IPS-18a (cell line): ENCODE results near the gene TMEM141.

ENCODE experiments used
- H3K27ac ChIP-seq: one replicate; pipeline ENCODE4 v1.5.1; 2013; ENCODE audit warnings: low read length
- H3K27me3 ChIP-seq: one replicate; pipeline ENCODE4 v1.6.1; 2013; ENCODE audit warnings: mild to moderate bottlenecking, low read length; ENCODE audit not compliant: control insufficient read depth, insufficient read depth
- H3K36me3 ChIP-seq: one replicate; pipeline ENCODE4 v1.6.1; 2013; ENCODE audit warnings: low read depth, low read length; ENCODE audit not compliant: control insufficient read depth
- H3K4me1 ChIP-seq: one replicate; pipeline ENCODE4 v1.6.1; 2013; ENCODE audit warnings: low read depth, low read length; ENCODE audit not compliant: control insufficient read depth
- H3K4me3 ChIP-seq: one replicate; pipeline ENCODE4 v1.5.1; 2013; ENCODE audit warnings: low read length
- H3K9ac ChIP-seq: one replicate; pipeline ENCODE4 v1.6.1; 2013; ENCODE audit warnings: mild to moderate bottlenecking, low read length, moderate library complexity
- H3K9me3 ChIP-seq: one replicate; pipeline ENCODE4 v1.6.1; 2013; ENCODE audit warnings: low read depth, low read length; ENCODE audit not compliant: control insufficient read depth

The TMEM141 gene

DNA sequence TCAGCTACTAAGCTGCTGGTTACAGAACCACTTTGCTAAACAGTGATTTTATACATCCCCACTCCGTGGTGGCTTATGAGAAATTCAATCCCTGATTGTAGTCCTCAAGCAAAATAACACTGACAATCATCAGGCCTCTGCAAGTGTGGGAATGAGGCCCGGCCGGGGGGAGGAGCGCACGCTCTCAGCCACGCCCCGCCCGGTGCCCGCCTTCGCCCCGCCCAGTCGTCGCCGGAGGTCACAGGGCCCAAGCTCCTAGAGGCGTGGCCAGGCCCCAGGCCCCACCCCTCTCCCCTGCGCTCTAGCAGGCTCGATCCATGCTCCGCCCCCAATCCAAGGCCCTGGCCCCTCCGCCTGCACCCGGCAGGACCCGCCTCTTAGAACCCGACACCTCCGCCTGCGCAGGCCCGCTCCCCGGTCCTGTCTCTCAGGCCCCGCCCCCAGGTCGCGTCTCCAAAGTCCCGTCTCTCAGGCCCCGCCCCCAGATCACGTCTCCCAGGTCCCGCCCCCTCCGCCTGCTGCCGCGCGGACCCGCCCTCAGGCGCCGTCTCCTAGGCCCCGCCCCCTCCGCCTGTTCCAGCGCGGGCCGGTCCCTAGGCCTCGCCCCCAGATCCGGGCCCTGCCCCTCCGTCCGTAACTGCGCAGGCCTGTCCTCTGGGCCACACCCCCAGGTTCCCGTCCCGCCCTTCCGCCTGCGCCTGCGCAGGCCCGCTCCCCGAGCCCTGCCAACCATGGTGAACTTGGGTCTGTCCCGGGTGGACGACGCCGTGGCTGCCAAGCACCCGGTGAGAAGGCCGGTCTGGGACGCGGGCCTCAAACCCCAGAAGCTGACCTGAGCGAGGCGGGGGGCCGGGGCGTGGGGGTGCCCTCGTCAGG is at the start of gene TMEM141:
Gene TMEM141, plus strand, starts transcription at position 705 of the 876 bp plus-strand sequence. Its CDS starts 27 bp downstream, at position 732.
- H3K4me3 ChIP-seq: peak within 1 kb of the TSS; percentile 79
- no peaks in the 10 kb centered on the region for H3K9me3 ChIP-seq
- H3K36me3 ChIP-seq: no peaks in the 10 kb centered on the region
- H3K27ac ChIP-seq: no peak within 1 kb of the TSS
- no peaks in the 10 kb centered on the region for H3K27me3 ChIP-seq
- H3K4me1 ChIP-seq: peaks cover 4% of the 10 kb centered on the region
- peak within 1 kb of the TSS; percentile 57 for H3K9ac ChIP-seq

DNA sequence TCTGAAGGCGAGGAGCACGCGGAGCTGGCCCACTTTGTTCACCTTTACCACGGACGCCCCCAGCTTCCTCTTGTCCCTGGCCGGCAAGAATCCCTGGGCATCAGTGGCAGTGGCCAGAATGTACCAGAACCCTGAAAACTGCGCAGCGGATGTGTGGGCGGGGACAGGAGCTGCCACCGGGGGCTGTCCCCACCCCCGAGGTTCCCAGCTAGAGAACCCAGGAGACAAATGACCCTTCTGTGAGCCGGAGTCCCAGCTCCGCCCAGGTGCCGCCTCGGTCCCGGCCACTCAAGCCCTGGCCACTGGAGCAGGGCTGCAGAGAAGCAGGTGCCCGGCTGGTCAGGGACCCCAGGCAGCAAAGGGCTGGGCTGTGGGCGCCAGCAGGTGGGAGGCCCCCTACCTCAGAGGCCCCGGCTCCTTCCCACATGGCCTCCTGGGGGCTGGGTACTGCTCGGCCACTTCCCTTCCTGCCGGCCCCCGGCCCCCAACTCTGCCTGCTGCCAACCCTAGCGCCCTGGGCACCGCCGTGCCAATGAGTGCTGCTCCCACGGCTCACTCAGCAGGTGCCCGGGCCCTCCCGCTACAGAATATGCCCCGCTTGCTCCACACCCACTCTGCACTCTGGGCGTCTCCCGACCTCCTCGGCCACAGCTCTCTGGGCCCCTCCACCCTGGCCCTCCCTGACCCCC is 49.1 kb upstream of the TMEM141 start:
- Histone ChIP-seq H3K9ac (no peak overlapping the region), H3K4me1 (no peaks in the 10 kb centered on the region), H3K27me3 (no peaks in the 10 kb centered on the region), H3K9me3 (no peaks in the 10 kb centered on the region), H3K36me3 (no peaks in the 10 kb centered on the region), H3K4me3 (no peak overlapping the region), H3K27ac (no peak overlapping the region)

DNA sequence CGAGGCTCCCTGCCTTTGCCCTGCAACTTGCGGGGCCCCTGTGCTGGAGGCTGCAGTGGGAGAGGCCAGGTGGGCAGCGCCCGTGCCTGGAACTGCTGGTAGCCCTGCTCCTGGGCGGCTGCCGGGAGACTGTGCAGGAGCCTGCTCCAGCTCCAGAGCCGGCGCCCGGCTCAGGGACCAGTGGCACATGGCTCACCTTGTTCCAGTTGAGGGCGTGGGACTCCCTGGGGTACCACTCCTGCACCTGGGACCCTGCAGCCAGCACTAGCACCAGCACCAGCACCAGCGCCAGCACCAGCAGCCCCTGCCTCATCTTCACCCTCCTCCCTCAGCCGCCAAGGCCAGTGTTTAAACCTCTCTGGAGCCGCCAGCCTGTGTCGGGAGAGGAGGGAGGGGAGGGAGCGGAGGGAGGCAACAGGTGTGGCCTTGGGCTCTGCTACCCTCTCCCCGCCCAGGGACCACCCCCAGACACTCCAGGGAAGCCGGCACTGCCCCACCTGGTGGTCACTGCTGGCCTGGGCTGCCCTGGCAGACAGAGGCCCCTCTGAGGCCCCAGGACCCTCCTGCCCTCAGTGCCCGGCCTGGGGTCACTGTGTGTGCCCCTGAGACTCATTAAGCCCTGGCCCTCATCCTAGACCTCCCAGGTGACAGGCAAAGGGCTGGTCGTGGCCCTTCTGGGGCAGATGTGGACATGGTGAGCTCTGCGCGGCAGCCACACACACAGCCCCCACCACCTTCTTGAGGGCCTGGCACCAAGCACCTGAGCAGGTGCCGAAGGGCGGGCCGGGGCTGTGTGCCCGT is 48.4 kb upstream of the TMEM141 start, which contains the start of gene LCN10:
Gene LCN10, minus strand, starts transcription at position 350 of the 801 bp plus-strand sequence. Its CDS starts 37 bp downstream, at position 313.
- H3K9ac ChIP-seq: no peak within 1 kb of the TSS
- H3K27me3 ChIP-seq: no peaks in the 10 kb centered on the region
- H3K4me3 ChIP-seq: no peak within 1 kb of the TSS
- no peaks in the 10 kb centered on the region for H3K9me3 ChIP-seq
- H3K4me1 ChIP-seq: no peaks in the 10 kb centered on the region
- H3K36me3 ChIP-seq: no peaks in the 10 kb centered on the region
- H3K27ac ChIP-seq: no peak within 1 kb of the TSS

DNA sequence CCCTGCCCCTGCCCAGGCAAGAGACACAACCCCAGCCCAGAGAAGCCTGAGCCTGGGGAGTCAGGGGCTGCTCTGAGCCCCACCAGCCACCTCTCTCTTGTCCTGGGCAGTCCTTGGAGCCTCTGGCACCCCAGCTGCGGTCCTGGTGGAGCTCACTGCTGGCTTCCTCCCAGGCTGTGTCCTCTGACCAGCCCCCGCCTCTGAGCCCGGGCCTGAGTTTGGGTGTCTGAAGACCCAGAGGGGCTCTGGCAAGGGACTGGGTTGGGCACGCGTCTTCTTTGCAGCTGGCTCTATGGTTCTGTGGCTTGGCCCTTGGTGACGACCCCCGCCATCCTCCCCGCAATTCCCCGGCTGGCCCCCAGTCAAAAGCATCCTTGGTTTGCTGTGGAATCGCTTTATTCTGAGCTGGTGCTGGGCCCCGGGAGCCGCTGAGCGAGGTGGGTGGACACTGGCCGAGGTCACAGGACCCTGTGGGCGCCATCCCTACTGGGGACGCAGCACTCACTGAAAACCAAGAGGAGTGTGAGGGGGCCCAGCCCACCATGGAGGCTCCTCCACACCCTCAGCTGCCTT is 47.4 kb upstream of the TMEM141 start:
- Histone ChIP-seq H3K9ac (no peak overlapping the region), H3K9me3 (no peaks in the 10 kb centered on the region), H3K4me1 (no peaks in the 10 kb centered on the region), H3K27me3 (no peaks in the 10 kb centered on the region), H3K4me3 (no peak overlapping the region), H3K36me3 (no peaks in the 10 kb centered on the region), H3K27ac (no peak overlapping the region)

DNA sequence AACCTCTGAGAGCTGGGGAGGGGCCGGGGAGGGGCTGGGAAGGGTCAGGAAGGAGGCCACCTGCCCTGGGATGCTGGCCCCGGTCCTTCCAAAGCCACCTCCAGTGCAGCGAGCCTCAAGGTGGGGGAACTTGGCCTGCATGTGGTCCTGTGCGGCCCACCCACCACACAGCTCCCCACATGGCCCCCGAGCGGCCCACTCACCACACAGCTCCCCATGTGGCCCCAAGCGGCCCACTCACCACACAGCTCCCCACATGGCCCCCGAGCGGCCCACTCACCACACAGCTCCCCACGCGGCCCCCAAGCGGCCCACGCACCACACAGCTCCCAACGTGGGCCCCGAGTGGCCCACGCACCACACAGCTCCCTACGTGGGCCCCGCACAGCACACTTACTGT is 46.4 kb upstream of the TMEM141 start:
- H3K9me3 ChIP-seq: no peaks in the 10 kb centered on the region
- no peak overlapping the region for H3K27ac ChIP-seq
- no peaks in the 10 kb centered on the region for H3K36me3 ChIP-seq
- H3K4me3 ChIP-seq: no peak overlapping the region
- H3K9ac ChIP-seq: no peak overlapping the region
- H3K4me1 ChIP-seq: no peaks in the 10 kb centered on the region
- no peaks in the 10 kb centered on the region for H3K27me3 ChIP-seq

DNA sequence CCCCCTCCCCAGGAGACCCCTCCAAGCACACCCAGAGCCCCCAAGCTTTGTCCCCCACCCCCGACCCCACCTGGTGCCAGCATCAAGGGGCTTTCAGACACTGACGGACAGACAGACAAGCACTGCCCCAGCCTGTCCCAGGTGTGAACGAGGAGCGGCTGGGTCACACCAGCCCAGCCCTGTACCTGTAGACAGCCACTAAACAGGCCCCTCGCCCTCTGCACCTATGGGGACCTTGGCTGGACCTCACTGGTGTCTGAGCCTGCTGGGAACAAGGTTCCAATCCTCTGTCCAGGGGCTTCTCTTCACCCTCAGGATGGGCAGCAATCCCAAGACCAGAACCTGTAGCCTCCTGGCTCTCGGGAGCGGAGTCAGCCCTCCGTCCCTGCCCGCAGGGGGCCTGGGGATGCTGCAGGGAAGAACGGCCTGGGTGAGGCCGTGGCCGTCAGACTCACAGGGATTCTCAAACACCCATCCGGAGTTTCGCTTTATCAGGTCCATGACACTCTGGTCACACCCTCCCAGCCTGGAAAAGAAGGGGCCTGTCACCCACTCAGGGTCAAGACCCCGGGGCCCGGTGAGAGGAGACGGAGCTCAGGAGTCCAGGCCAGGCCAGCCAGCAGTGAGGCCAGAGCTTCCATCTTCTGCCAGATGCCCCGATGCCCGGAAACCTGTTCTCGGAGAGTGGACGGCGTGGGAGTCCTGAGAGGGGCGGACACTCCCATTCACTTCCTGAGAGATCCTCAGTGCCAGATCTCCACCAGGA is 45.6 kb upstream of the TMEM141 start:
- Histone ChIP-seq H3K9ac (no peak overlapping the region), H3K9me3 (no peaks in the 10 kb centered on the region), H3K36me3 (no peaks in the 10 kb centered on the region), H3K27ac (no peak overlapping the region), H3K4me3 (no peak overlapping the region), H3K27me3 (no peaks in the 10 kb centered on the region), H3K4me1 (no peaks in the 10 kb centered on the region)

DNA sequence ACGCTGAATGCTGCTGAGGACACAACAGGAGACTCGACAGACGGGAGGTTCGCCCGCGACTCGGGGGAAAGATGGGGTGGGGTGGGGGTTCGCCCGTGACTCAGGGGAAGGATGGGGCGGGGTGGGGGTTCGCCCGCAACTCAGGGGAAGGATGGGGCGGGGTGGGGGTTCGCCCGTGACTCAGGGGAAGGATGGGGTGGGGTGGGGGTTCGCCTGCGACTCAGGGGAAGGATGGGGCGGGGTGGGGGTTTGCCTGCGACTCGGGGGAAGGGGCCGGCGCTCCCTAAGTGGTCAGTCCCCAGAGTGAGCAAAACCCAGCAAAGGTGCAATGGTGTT is 45.0 kb upstream of the TMEM141 start:
- no peaks in the 10 kb centered on the region for H3K4me1 ChIP-seq
- H3K27ac ChIP-seq: no peak overlapping the region
- no peak overlapping the region for H3K4me3 ChIP-seq
- H3K9me3 ChIP-seq: no peaks in the 10 kb centered on the region
- H3K36me3 ChIP-seq: no peaks in the 10 kb centered on the region
- no peak overlapping the region for H3K9ac ChIP-seq
- H3K27me3 ChIP-seq: no peaks in the 10 kb centered on the region

DNA sequence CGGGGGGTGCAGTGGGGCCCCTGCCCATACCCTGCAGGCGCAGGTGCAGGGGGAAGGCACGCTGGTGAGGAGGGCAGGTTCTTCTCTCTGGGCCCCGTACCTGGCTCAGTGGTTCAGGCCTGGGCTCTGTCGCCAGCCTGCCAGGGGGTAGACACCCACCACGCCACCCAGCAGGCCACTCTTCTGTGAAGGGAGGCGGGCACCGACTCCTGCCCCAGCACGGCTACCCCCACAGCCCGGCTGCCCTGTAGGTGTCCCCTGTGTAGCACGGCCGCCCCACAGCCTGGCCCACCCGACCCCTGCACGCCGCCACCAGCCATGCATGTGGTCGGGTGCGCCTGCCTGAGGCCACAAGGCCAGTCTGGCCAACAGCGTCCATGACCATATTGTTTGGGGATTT is 44.5 kb upstream of the TMEM141 start:
- Histone ChIP-seq H3K9me3 (no peaks in the 10 kb centered on the region), H3K27ac (no peak overlapping the region), H3K4me3 (no peak overlapping the region), H3K27me3 (no peaks in the 10 kb centered on the region), H3K36me3 (no peaks in the 10 kb centered on the region), H3K9ac (no peak overlapping the region), H3K4me1 (no peaks in the 10 kb centered on the region)

DNA sequence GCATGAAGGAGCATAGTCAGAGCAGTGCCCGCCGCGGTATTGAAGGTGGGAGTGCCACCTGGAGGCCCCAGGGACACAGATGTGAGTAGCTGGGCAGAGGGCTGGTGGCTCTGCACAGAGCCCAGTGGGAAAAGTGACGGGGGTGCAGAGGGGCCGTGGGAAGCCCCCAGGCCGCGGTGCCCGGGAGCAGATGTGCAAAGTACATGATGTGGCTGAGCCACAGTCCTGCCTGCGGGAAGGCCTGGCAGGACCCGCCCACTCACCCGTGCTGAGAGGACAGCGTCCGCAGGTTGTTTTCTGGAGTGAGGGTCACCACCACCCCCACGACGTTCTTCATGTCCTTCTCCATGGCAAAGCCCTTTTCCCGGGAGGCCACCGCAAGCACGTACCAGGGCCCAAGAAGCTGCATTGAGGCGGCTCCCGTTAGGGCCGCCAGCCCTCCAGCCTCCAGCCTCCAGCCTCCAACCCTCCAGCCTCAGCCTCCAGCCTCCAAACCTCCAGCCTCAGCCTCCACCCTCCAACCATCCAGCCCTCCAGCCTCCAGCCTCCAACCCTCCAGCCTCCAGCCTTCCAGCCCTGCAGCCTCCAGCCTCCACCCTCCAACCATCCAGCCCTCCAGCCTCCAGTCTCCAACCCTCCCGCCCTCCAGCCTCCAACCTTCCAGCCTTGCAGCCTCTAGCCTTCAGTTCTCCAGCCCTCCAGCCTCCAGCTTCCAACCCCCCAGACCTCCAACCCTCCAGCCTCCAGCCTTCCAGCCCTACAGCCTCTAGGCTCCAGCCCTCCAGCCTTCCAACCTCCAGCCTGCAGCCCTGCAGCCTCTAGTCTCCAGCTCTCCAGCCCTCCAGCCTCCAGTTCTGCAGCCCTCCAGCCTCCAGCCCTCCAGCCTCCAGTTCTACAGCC is 43.7 kb upstream of the TMEM141 start:
- no peaks in the 10 kb centered on the region for H3K4me1 ChIP-seq
- H3K27me3 ChIP-seq: no peaks in the 10 kb centered on the region
- H3K9ac ChIP-seq: no peak overlapping the region
- no peak overlapping the region for H3K27ac ChIP-seq
- H3K4me3 ChIP-seq: no peak overlapping the region
- H3K9me3 ChIP-seq: no peaks in the 10 kb centered on the region
- no peaks in the 10 kb centered on the region for H3K36me3 ChIP-seq

DNA sequence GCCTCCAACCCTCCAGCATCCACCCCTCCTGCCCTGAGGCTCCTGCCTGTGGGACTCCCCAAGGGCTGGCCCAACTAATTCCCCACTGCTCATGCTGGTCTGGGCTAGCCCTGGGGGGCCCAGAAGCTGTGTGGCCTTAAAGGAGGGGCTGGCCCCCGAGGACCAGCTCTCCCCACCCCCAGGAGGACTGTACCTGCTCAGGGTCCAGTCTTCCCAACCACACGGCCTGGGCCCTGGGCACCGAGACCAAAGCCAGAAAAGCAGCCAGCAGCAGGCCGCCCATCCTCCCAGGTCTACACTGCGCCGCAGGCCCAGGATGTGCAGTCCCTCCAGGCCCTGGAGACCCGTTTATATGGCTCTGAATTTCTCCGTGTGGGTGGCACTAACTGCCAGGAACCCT is 42.9 kb upstream of the TMEM141 start, which contains the start of gene LCN6:
Gene LCN6, minus strand, starts transcription at position 325 of the 400 bp plus-strand sequence. Its CDS starts 42 bp downstream, at position 283.
- Histone ChIP-seq H3K27ac (no peak within 1 kb of the TSS), H3K4me3 (no peak within 1 kb of the TSS), H3K4me1 (no peaks in the 10 kb centered on the region), H3K9ac (no peak within 1 kb of the TSS), H3K9me3 (no peaks in the 10 kb centered on the region), H3K27me3 (no peaks in the 10 kb centered on the region), H3K36me3 (no peaks in the 10 kb centered on the region)
